ENCODE measurements around the gene PPP1R3G. TPM values are rescaled to one million over a fixed set of nuclear protein-coding genes. Genes with fewer than 3 reads are reported as not detected.

PPP1R3G gene
- total and polyA plus RNA-seq, 2 of the 13 experiments (the other 11 are each of a cell fraction or from before 2014, with no cell fraction given): 1.2 to 1.3 TPM

- TF ChIP-seq RXRB (CRISPR knock-in tag; IDR thresholded peaks at IDR 0.05; ENCODE audit: borderline replicate concordance) (peak; percentile 26; the same call in 1 of the 2 replicates), ARID2 (CRISPR knock-in tag; IDR thresholded peaks at IDR 0.05; ENCODE audit: borderline replicate concordance) (no peak), AFF4 (CRISPR knock-in tag; IDR thresholded peaks at IDR 0.05) (no peak), PHB2 (IDR thresholded peaks at IDR 0.05; ENCODE audit: partially characterized antibody) (no peak), ZNF652 (CRISPR knock-in tag; IDR thresholded peaks at IDR 0.05; ENCODE audit: borderline replicate concordance, low read depth) (no peak), GZF1 (CRISPR knock-in tag; IDR thresholded peaks at IDR 0.05) (no peak), YEATS4 (CRISPR knock-in tag; IDR thresholded peaks at IDR 0.05; ENCODE audit: borderline replicate concordance) (no peak), GATAD1 (CRISPR knock-in tag; IDR thresholded peaks at IDR 0.05) (no peak), HNRNPK (IDR thresholded peaks at IDR 0.05; ENCODE audit: low read depth, low read length, poor library complexity, severe bottlenecking) (no peak), YEATS2 (CRISPR knock-in tag; IDR thresholded peaks at IDR 0.05; ENCODE audit: borderline replicate concordance) (no peak), CENPX (CRISPR knock-in tag; IDR thresholded peaks at IDR 0.05) (no peak), TFDP2 (CRISPR knock-in tag; IDR thresholded peaks at IDR 0.05) (no peak), ZBTB40 (IDR thresholded peaks at IDR 0.05) (no peak), ZBTB40 (CRISPR knock-in tag; IDR thresholded peaks at IDR 0.05) (peak; percentile 56; the same call in 1 of the 2 replicates), ZNF790 (CRISPR knock-in tag; IDR thresholded peaks at IDR 0.05; ENCODE audit: borderline replicate concordance) (no peak)
Measured at GRCh38 chr6:5125152-5126006, 40.2 kb downstream of the PPP1R3G start (continued).
